Stomach smooth muscle (tissue), 2 donors: ENCODE results near the gene SLC40A1.

ENCODE experiments used
- H3K27ac ChIP-seq: one replicate; pipeline ENCODE4 v1.7.0; 2013; ENCODE audit warnings: mild to moderate bottlenecking, low read length, inconsistent platforms
- H3K27me3 ChIP-seq, 2 donors: one replicate each; pipeline ENCODE4 v1.7.0; 2013; ENCODE audit warnings: low read length in 2 of 2; ENCODE audit not compliant: insufficient read depth in 2 of 2, control insufficient read depth in 1 of 2
- H3K36me3 ChIP-seq, 2 donors: one replicate each; pipeline ENCODE4 v1.7.0; 2013; ENCODE audit warnings: low read length in 2 of 2; ENCODE audit not compliant: control insufficient read depth in 2 of 2, insufficient read depth in 2 of 2
- H3K4me1 ChIP-seq: one replicate; pipeline ENCODE4 v1.7.0; 2013; ENCODE audit warnings: low read length; ENCODE audit not compliant: control insufficient read depth, insufficient read depth
- H3K4me3 ChIP-seq, 2 donors: one replicate each; pipeline ENCODE4 v1.7.0; 2013; ENCODE audit warnings: low read length in 2 of 2
- H3K9ac ChIP-seq, 2 donors: one replicate each; pipeline ENCODE4 v1.7.0; 2013; ENCODE audit warnings: low read length in 2 of 2, mild to moderate bottlenecking in 1 of 2
- H3K9me3 ChIP-seq, 2 donors: one replicate each; pipeline ENCODE4 v1.7.0; 2013; ENCODE audit warnings: low read length in 2 of 2; ENCODE audit not compliant: control insufficient read depth in 2 of 2
- donor health status: healthy.
- donor health status: Pancreatic carcinoma.

SLC40A1 gene

DNA sequence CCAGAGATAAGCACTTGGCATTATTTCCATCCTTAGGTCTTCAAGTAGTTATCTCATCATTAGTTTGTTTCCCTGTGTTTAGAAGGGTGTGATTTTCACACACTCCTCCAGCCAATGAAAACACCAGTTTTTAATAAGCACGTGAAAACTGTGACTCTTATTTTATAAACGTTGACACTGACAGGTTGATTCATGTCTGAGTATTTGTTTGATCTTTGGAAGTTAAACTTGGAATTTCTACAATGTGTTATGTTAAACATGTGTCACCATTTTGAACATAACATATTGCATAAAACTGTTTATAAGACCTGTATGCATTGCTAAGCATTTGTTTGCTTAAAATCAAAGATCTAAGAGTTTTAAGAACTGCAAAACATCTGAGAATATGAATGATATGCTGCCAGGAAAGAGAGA lies 27.6 kb downstream of the SLC40A1 start:
- no peak overlapping the region for H3K4me3 ChIP-seq
- no peaks in the 10 kb centered on the region for H3K27me3 ChIP-seq
- H3K9me3 ChIP-seq = no peaks in the 10 kb centered on the region
- H3K27ac ChIP-seq = no peak overlapping the region
- no peaks in the 10 kb centered on the region for H3K36me3 ChIP-seq
- H3K9ac ChIP-seq = no peak overlapping the region
- H3K4me1 ChIP-seq = peaks cover 15% of the 10 kb centered on the region

DNA sequence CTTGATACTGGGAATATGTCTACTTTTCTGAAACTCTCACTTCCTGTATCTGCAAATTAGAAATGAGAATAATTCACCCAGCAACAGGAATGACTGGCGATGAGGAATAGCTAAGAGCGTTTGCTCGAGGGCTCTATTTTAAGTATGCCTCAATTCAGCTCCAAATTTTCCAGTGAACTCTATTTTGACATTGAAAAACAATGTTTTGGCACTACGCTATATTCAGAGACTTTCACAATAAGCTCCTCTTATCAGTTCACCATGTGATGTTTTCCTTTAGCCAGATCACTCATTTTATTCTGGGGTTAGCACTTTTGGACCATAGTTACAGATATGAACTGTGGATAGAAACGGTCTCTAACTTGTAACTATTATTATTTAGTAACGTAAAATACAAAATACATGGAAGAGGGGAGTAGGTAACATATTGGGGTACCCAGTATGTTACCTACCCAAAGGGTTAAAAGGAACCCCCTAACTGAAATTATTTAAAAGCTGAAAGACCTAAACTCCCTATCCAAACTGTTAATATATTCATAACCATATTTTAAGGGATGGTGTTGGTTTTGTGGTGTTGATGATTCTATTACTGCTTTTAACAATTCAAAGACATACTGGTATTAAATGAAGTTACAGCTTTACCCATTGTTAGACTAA lies 28.1 kb downstream of the SLC40A1 start:
- Histone ChIP-seq H3K9me3 (no peaks in the 10 kb centered on the region), H3K9ac (no peak overlapping the region), H3K27ac (peak overlapping the region; percentile 20), H3K27me3 (no peaks in the 10 kb centered on the region), H3K36me3 (no peaks in the 10 kb centered on the region), H3K4me1 (peaks cover 15% of the 10 kb centered on the region), H3K4me3 (no peak overlapping the region)

DNA sequence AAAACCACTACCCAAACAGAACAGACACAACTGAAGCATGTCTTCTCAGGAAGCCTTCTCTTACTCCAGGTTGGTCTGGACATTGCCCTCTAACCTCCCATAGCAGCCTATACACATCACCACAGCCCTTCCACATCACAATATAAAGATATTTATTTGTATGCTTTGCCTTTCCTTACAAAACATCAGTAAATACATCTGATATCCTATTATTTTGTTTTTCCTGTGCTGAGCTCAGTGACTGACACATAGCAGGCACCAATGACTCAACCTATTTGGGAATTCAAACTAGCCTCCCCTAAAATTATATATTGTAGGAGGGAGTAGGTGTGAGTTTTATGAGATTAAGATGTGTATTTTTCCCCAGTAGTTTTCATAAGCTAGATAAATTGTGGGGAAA lies 28.8 kb downstream of the SLC40A1 start:
- no peak overlapping the region for H3K4me3 ChIP-seq
- no peaks in the 10 kb centered on the region for H3K9me3 ChIP-seq
- peaks cover 15% of the 10 kb centered on the region for H3K4me1 ChIP-seq
- H3K27ac ChIP-seq = peak overlapping the region; percentile 20
- no peaks in the 10 kb centered on the region for H3K36me3 ChIP-seq
- no peak overlapping the region for H3K9ac ChIP-seq
- H3K27me3 ChIP-seq = no peaks in the 10 kb centered on the region

DNA sequence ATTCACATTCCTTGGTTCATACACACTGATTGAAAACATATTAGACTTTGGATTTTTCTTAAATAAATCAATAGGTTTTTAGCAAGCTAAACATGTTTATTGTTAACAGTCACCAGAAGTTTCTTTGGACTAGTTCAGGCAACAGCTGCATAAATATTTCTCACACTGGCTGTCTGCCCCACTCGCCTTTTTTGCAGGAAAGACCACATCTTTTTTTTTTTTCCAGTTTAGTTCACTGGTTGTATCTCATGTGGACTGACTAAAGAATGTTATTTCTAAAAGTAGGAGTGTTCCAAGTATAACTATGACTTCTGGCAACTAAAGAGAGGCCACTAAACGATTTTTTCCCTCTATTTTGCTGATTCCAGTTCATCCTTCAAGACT lies 31.1 kb downstream of the SLC40A1 start:
- Histone ChIP-seq H3K27me3 (no peaks in the 10 kb centered on the region), H3K9me3 (no peaks in the 10 kb centered on the region), H3K4me1 (peaks cover 21% of the 10 kb centered on the region), H3K9ac (no peak overlapping the region), H3K4me3 (no peak overlapping the region), H3K36me3 (no peaks in the 10 kb centered on the region), H3K27ac (no peak overlapping the region)

DNA sequence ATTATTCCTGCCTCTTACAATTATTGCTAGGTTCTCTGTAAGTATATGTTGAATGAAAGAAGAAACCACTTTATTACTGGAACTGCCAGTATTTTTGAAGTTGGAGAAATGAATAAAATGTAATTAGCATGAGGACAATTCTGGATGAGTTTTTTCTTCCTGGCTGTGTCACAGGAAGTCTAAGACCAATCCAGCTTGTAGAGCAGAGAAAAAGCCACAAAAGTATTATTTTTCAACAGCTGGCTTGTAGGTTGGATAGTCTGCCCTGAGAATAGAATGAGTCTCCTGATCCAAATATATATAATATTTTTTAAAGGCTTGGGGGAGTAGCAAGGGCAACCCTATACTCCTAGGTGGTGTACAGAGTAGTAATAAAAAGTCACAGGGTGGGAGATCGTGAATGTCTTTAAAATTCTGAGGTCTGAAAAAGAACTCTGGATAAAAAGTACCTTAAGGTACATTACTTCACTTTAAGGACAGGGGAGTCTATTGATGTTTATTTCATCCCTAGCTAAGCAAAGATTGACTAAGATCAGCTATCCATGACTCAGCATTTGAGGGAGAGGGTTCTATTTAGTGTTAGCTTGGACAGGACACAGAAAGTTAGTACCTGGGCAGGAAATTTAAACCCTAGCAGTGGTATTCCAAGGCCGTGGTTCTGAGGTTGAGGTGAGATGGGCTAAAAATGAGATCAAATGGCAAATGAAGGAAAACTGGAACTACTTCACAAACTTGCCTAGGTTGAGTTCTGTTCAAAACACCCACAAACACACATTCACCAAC lies 31.7 kb downstream of the SLC40A1 start:
- Histone ChIP-seq H3K4me1 (peaks cover 21% of the 10 kb centered on the region), H3K27ac (no peak overlapping the region), H3K4me3 (no peak overlapping the region), H3K9me3 (no peaks in the 10 kb centered on the region), H3K9ac (no peak overlapping the region), H3K36me3 (no peaks in the 10 kb centered on the region), H3K27me3 (no peaks in the 10 kb centered on the region)

DNA sequence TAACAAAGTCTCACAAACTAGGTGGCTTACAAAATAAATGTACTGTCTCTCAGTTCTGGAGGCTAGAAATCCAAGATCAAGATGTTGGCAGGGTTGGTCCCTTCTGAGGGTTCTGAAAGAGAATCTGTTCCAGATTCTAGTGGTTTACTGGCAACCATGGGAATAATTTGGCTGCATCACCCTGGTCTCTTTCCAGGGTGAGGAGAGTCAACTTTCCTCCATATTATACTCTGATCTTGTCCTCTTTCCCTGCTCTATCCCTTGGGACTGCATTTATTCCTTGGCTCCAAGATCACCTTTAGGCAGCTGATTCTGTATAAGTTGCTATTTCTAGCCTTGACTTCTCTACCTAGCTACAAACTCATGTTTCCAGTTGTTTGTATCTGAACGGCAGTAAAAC lies 35.2 kb downstream of the SLC40A1 start:
- no peaks in the 10 kb centered on the region for H3K9me3 ChIP-seq
- no peaks in the 10 kb centered on the region for H3K27me3 ChIP-seq
- H3K4me1 ChIP-seq = peaks cover 11% of the 10 kb centered on the region
- no peaks in the 10 kb centered on the region for H3K36me3 ChIP-seq
- H3K27ac ChIP-seq = peak overlapping the region; percentile 37
- H3K9ac ChIP-seq = no peak overlapping the region
- H3K4me3 ChIP-seq = peak overlapping the region in 1 of 2 donors; percentile 24

DNA sequence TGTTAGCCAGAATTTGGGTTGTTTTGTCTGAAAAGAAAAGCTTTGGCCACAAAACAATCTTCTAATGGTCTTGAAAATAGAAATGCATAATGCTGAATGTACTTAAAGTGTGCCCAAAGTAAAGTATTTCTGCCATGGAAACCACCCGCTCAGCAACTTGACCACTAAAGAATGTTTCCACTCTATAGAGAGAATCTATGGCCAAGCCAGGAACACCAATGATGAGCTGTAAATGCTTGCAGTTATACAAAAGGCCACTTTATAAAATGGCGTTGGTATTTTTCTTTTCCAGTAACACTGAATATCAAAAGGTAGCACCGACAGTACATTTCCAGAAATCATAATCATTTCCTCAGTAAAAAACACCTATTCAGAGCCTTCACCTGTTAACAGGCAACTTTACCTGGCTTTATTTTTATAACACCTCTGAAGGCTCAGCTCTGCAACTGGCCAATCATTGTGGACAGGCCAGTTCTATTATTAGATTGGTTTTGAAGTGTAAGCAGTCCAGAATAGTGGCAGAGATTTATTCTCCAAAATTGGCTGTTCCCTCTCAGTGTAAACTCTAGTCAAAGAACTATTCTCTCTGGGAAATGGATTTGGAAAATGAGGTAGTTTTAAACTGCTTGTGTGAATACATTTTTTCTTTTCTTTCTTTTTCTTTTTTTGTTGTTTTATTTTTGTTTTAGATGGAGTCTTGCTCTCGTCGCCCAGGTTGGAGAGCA lies 36.1 kb downstream of the SLC40A1 start:
- peak overlapping the region; percentile 37 for H3K27ac ChIP-seq
- H3K9me3 ChIP-seq = no peaks in the 10 kb centered on the region
- H3K9ac ChIP-seq = no peak overlapping the region
- H3K27me3 ChIP-seq = no peaks in the 10 kb centered on the region
- H3K36me3 ChIP-seq = no peaks in the 10 kb centered on the region
- H3K4me3 ChIP-seq = no peak overlapping the region
- H3K4me1 ChIP-seq = peaks cover 11% of the 10 kb centered on the region

DNA sequence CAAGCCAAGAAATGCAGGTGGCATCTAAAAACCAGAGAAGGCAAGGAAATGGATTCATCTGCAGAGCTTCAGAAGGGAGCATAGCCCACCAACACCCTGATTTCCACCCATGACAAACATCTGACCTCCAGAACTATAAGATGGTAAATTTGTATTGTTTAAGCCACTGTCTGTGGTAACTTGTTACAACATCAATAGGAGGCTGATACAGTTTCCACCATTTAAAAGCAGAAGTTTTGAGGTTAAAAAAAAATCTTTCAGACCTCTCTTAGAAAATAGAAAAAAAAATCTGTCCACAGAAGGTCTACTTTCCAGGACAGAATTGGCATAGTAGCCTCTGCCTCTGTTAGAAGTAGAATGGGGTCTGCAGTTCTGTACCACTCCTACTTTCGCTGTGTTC lies 37.2 kb downstream of the SLC40A1 start:
- Histone ChIP-seq H3K27me3 (no peaks in the 10 kb centered on the region), H3K4me1 (peaks cover 11% of the 10 kb centered on the region), H3K4me3 (no peak overlapping the region), H3K36me3 (no peaks in the 10 kb centered on the region), H3K9ac (no peak overlapping the region), H3K9me3 (no peaks in the 10 kb centered on the region), H3K27ac (no peak overlapping the region)

DNA sequence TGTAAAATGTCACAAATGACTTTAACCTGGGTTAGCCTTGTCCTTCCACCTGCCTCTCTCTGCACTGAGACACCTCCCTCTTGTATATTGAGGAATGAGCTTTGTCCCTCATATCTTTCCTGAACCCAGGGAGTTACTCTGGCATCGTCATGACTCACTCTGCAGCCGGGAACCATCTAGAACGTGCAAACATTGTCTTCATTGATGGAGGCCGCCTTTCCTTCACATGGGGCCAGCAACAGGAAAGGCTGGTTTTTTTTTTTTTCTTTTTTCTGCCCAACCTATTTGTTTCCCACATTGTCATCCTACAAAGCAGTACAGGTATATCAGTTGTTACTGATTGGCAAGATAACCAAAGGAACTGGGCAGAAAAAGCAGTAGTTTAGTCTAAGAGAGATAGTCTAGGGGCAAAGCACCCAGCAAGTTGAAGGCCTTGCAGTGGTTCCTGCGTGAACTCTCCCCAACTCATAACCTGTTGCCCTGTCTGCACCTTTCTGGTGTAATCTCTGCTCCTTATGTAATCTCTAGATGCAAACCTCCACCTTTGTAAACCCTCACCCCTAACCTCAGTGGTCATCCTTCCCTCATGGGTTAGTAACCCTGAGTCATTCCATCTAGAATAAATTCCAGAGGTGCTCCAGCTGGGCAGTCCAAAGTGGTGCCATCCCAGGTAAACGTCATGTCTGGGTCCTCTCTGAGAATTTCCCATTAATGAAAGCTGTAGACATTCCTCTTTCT lies 38.3 kb downstream of the SLC40A1 start:
- no peak overlapping the region for H3K4me3 ChIP-seq
- no peaks in the 10 kb centered on the region for H3K9me3 ChIP-seq
- H3K4me1 ChIP-seq = peaks cover 11% of the 10 kb centered on the region
- H3K27me3 ChIP-seq = no peaks in the 10 kb centered on the region
- H3K36me3 ChIP-seq = no peaks in the 10 kb centered on the region
- H3K9ac ChIP-seq = no peak overlapping the region
- H3K27ac ChIP-seq = peak overlapping the region; percentile 7

DNA sequence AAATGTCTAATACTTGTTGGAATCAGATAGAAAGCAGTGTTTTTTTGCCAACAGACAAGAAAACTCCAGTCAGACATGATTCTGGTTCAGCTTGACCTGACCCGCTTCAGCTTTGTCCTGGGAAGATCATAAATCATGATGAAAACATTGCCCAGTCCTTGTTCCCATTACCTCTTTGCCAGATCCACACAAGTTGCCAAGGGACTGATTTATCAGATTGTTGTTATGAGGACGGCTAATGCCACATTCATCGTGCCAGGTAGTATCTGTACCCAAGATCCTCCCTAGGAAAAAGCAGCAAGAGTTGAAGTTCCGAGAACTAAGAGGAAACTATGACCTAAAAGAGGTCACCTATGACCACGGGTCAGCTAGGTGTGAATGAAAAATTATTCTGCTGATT lies 39.0 kb downstream of the SLC40A1 start:
- Histone ChIP-seq H3K27me3 (no peaks in the 10 kb centered on the region), H3K4me1 (peaks cover 11% of the 10 kb centered on the region), H3K36me3 (no peaks in the 10 kb centered on the region), H3K9ac (no peak overlapping the region), H3K9me3 (no peaks in the 10 kb centered on the region), H3K27ac (peak overlapping the region; percentile 7), H3K4me3 (no peak overlapping the region)
